H1 (cell line): ENCODE results near the gene GUCY2D. TPM values are rescaled to one million over a fixed set of nuclear protein-coding genes. Genes with fewer than 3 reads are reported as not detected.

Experiments used
- CTCF ChIA-PET: fragments of 300-600 bp; sonication (Branson Sonifier 250); formaldehyde crosslinking; loops from one replicate; lab custom pipeline; 2021; ENCODE audit not compliant: partially characterized antibody; lab: Charles Lee
- POLR2A ChIA-PET: fragments of 300-600 bp; sonication (Branson Sonifier 250); formaldehyde crosslinking; loops from one replicate; lab custom pipeline; 2021; ENCODE audit warnings: inconsistent platforms; ENCODE audit not compliant: partially characterized antibody; lab: Charles Lee
- DNase-seq, 2 experiments: peaks; one replicate each; pipeline versions ENCODE4 v3.0.0 to v3.0.0-alpha.2; 2010 to 2022; ENCODE audit warnings: low spot score in 2 of 2, low read depth in 1 of 2, mixed read lengths in 1 of 2
- FAIRE-seq: peaks from 2 replicates; lab custom pipeline; 2011; peaks lifted over from hg19 to GRCh38; lab: Jason Lieb, UNC
- H2AFZ ChIP-seq: 2 replicates; pipeline ENCODE4 v1.8.1; 2012; ENCODE audit warnings: low read length, inconsistent platforms
- H2AK5ac ChIP-seq: 2 replicates; pipeline ENCODE4 v1.6.1; 2013; ENCODE audit warnings: low read depth, low read length
- H2BK120ac ChIP-seq: replicated peaks from 2 replicates; pipeline ENCODE3; 2013; ENCODE audit warnings: low read depth, low read length, inconsistent platforms
- H2BK12ac ChIP-seq: 2 replicates; pipeline ENCODE4 v1.6.1; 2013; ENCODE audit warnings: low read depth, low read length
- H2BK15ac ChIP-seq: 2 replicates; pipeline ENCODE4 v1.6.1; 2013; ENCODE audit warnings: low read length
- H2BK20ac ChIP-seq: 2 replicates; pipeline ENCODE4 v1.6.1; 2013; ENCODE audit warnings: low read length
- H2BK5ac ChIP-seq: 2 replicates; pipeline ENCODE4 v1.6.1; 2013; ENCODE audit warnings: low read depth, low read length
- H3K14ac ChIP-seq: 2 replicates; pipeline ENCODE4 v1.6.1; 2013; ENCODE audit warnings: inconsistent platforms; ENCODE audit not compliant: insufficient read length
- H3K18ac ChIP-seq: 2 replicates; pipeline ENCODE4 v1.6.1; 2013; ENCODE audit warnings: low read length; ENCODE audit errors: extremely low read depth
- H3K23ac ChIP-seq: 2 replicates; pipeline ENCODE4 v1.6.1; 2013; ENCODE audit warnings: inconsistent platforms; ENCODE audit not compliant: insufficient read length
- H3K23me2 ChIP-seq: 2 replicates; pipeline ENCODE4 v1.6.1; 2013; ENCODE audit warnings: low read depth, low read length
- H3K27ac ChIP-seq: 2 replicates; pipeline ENCODE4 v1.6.1; 2011; ENCODE audit warnings: low read depth, low read length, inconsistent platforms
- H3K27me3 ChIP-seq, 4 experiments: replicated peaks in 1 of 4; 1 replicate in 1 of 4; 2 replicates in 3 of 4; pipeline versions ENCODE4 v1.6.1 to v1.8.1; 2011 to 2013; ENCODE audit warnings: low read length in 3 of 4, mild to moderate bottlenecking in 3 of 4, inconsistent platforms in 2 of 4, mixed read lengths in 2 of 4, moderate library complexity in 1 of 4; ENCODE audit not compliant: control insufficient read depth in 3 of 4, insufficient read depth in 3 of 4; ENCODE audit errors: extremely low read depth in 1 of 4
- H3K36me3 ChIP-seq, 4 experiments: 2 replicates each; pipeline versions ENCODE4 v1.6.1 to v1.8.1; 2011 to 2013; ENCODE audit warnings: mild to moderate bottlenecking in 4 of 4, low read length in 3 of 4, moderate library complexity in 2 of 4, control low read depth in 1 of 4, inconsistent platforms in 1 of 4; ENCODE audit not compliant: insufficient read depth in 4 of 4, control insufficient read depth in 2 of 4
- H3K4ac ChIP-seq: replicated peaks from 2 replicates; pipeline ENCODE3; 2013; ENCODE audit warnings: low read length, low read depth, mixed read lengths, inconsistent platforms; ENCODE audit not compliant: insufficient read length
- H3K4me1 ChIP-seq, 4 experiments: replicated peaks in 1 of 4; 1 replicate in 1 of 4; 2 replicates in 3 of 4; pipeline versions ENCODE4 v1.6.1 to v1.8.1; 2011 to 2013; ENCODE audit warnings: low read length in 3 of 4, inconsistent platforms in 2 of 4, mixed read lengths in 1 of 4; ENCODE audit not compliant: insufficient read depth in 4 of 4, control insufficient read depth in 3 of 4
- H3K4me2 ChIP-seq, 2 experiments: 2 replicates each; pipeline versions ENCODE4 v1.6.1 to v1.8.1; 2011 to 2013; ENCODE audit warnings: low read depth in 2 of 2, low read length in 2 of 2, control low read depth in 1 of 2, inconsistent platforms in 1 of 2, mild to moderate bottlenecking in 1 of 2; ENCODE audit not compliant: insufficient read depth in 1 of 2
- H3K4me3 ChIP-seq, 4 experiments: fragments of 200-600, 300-600 bp in 1 of 4; sonication (generic), shearing (Covaris generic), sonication (Bioruptor Twin) in 1 of 4; 2 replicates each; pipeline versions ENCODE4 v1.5.1 to v1.8.1; 2011 to 2016; ENCODE audit warnings: low read length in 4 of 4, low read depth in 3 of 4, control low read depth in 2 of 4, inconsistent platforms in 2 of 4, mild to moderate bottlenecking in 2 of 4, mixed read lengths in 1 of 4, moderate library complexity in 1 of 4; ENCODE audit not compliant: insufficient read depth in 2 of 4; ENCODE audit errors: extremely low read depth in 1 of 4
- H3K56ac ChIP-seq: replicated peaks from 2 replicates; pipeline ENCODE3; 2013; ENCODE audit warnings: low read depth, mild to moderate bottlenecking, mixed read lengths, low read length, inconsistent platforms; ENCODE audit not compliant: insufficient read length
- H3K79me1 ChIP-seq: 2 replicates; pipeline ENCODE4 v1.6.1; 2013; ENCODE audit warnings: low read depth, low read length, control low read depth
- H3K79me2 ChIP-seq, 2 experiments: 2 replicates each; pipeline versions ENCODE4 v1.6.1 to v1.8.1; 2012 to 2013; ENCODE audit warnings: low read length in 2 of 2, mild to moderate bottlenecking in 2 of 2, inconsistent platforms in 1 of 2; ENCODE audit not compliant: insufficient read depth in 2 of 2, control insufficient read depth in 1 of 2
- H3K9ac ChIP-seq, 4 experiments: replicated peaks in 1 of 4; 1 replicate in 1 of 4; 2 replicates in 3 of 4; pipeline versions ENCODE4 v1.6.1 to v1.8.1; 2011 to 2013; ENCODE audit warnings: low read depth in 3 of 4, low read length in 3 of 4, control low read depth in 2 of 4, mild to moderate bottlenecking in 2 of 4, moderate library complexity in 2 of 4, inconsistent platforms in 1 of 4; ENCODE audit errors: extremely low read depth in 1 of 4
- H3K9me3 ChIP-seq, 2 experiments: 2 replicates each; pipeline versions ENCODE4 v1.6.1 to v1.8.1; 2012 to 2013; ENCODE audit warnings: mild to moderate bottlenecking in 2 of 2, moderate library complexity in 2 of 2, control low read depth in 1 of 2, inconsistent platforms in 1 of 2, low read depth in 1 of 2, low read length in 1 of 2, mixed read lengths in 1 of 2; ENCODE audit not compliant: insufficient read depth in 2 of 2
- H4K20me1 ChIP-seq, 2 experiments: replicated peaks in 1 of 2; 2 replicates each; pipeline versions ENCODE3 to v1.8.1; 2011 to 2013; ENCODE audit warnings: inconsistent platforms in 2 of 2, low read length in 2 of 2, mild to moderate bottlenecking in 1 of 2; ENCODE audit not compliant: insufficient read depth in 2 of 2, control insufficient read depth in 1 of 2
- H4K5ac ChIP-seq: 2 replicates; pipeline ENCODE4 v1.6.1; 2013; ENCODE audit warnings: low read length, low read depth, mixed read lengths, inconsistent platforms; ENCODE audit not compliant: insufficient read length
- H4K8ac ChIP-seq: 2 replicates; pipeline ENCODE4 v1.8.0; 2013; ENCODE audit warnings: mild to moderate bottlenecking, moderate library complexity, low read length, inconsistent platforms; ENCODE audit not compliant: insufficient read depth; ENCODE audit errors: extremely low read depth
- H4K91ac ChIP-seq: replicated peaks from 2 replicates; pipeline ENCODE3; 2013; ENCODE audit warnings: low read length, mixed read lengths, inconsistent platforms; ENCODE audit not compliant: insufficient read length
- ASH2L ChIP-seq: fragments of 200-600, 300-600 bp; sonication (generic); IDR thresholded peaks from one replicate; pipeline ENCODE4 v1.7.1; 2017; ENCODE audit warnings: low read length
- CBX8 ChIP-seq: fragments of 300-800, 300-1000 bp; sonication (generic); IDR thresholded peaks from 2 replicates; pipeline ENCODE4 v1.7.1; 2016; ENCODE audit warnings: low read depth, low read length, borderline replicate concordance
- FOSL1 ChIP-seq: IDR thresholded peaks from 2 replicates; pipeline ENCODE4 v1.6.1; 2011; ENCODE audit warnings: mild to moderate bottlenecking, low read depth, low read length, moderate library complexity; ENCODE audit not compliant: insufficient read depth
- KDM4A ChIP-seq: IDR thresholded peaks from one replicate; pipeline ENCODE4 v1.7.1; 2012; ENCODE audit warnings: low read depth, mild to moderate bottlenecking, moderate library complexity, low read length, inconsistent platforms; ENCODE audit not compliant: severe bottlenecking
- RAD21 ChIP-seq, 2 experiments: IDR thresholded peaks in 1 of 2; conservative IDR thresholded peaks in 1 of 2; 2 replicates each; pipeline ENCODE4 v1.6.1; 2011; ENCODE audit warnings: low read depth in 2 of 2, low read length in 2 of 2, improper control_type of control experiment in 1 of 2, inconsistent platforms in 1 of 2, mild to moderate bottlenecking in 1 of 2, moderate library complexity in 1 of 2
- RFX5 ChIP-seq: IDR thresholded peaks from 2 replicates; pipeline ENCODE4 v1.6.1; 2011; ENCODE audit warnings: low read depth, low read length, improper control_type of control experiment, borderline replicate concordance
- SIN3A ChIP-seq, 2 experiments: IDR thresholded peaks in 1 of 2; conservative IDR thresholded peaks in 1 of 2; 2 replicates each; pipeline ENCODE4 v1.6.1; 2011 to 2012; ENCODE audit warnings: low read length in 2 of 2, improper control_type of control experiment in 1 of 2, low read depth in 1 of 2, mild to moderate bottlenecking in 1 of 2
- SRF ChIP-seq: IDR thresholded peaks from 2 replicates; pipeline ENCODE4 v1.6.1; 2011; ENCODE audit warnings: mild to moderate bottlenecking, low read depth, low read length, moderate library complexity
- TAF7 ChIP-seq: optimal IDR thresholded peaks from 2 replicates; pipeline ENCODE3; 2011; ENCODE audit warnings: low read depth, mild to moderate bottlenecking, inconsistent platforms, low read length, moderate library complexity, borderline replicate concordance
- TCF12 ChIP-seq: IDR thresholded peaks from 2 replicates; pipeline ENCODE4 v1.6.1; 2011; ENCODE audit warnings: low read depth, mild to moderate bottlenecking, low read length
- TEAD4 ChIP-seq: IDR thresholded peaks from 2 replicates; pipeline ENCODE4 v1.6.1; 2012; ENCODE audit warnings: low read depth, low read length, inconsistent platforms, mixed read lengths
- WGBS, 2 experiments: shearing (Covaris generic) in 1 of 2; methylation state at CpG; one replicate each; pipeline versions ENCODE4 v1.1.6 to v1.1.7; 2013 to 2015; ENCODE audit warnings: low lambda C conversion rate in 2 of 2, mixed read lengths in 2 of 2, inconsistent platforms in 1 of 2, low coverage in 1 of 2, missing lambda C conversion rate in 1 of 2; ENCODE audit not compliant: insufficient replicate concordance in 2 of 2, insufficient coverage in 1 of 2, insufficient read length in 1 of 2; ENCODE audit errors: extremely low coverage in 1 of 2, missing lambda C conversion rate in 1 of 2; 5-methylcytosine and 5-hydroxymethylcytosine counted together
- polyA plus RNA-seq, 7 experiments: library from polyadenylated mRNA; depleted of rRNA in 3 of 7; stranded (reverse) in 5 of 7; unstranded in 2 of 7; fragments of >200 nt in 5 of 7; fragments of 200-250 nt in 2 of 7; gene quantifications; 1 replicate in 5 of 7; 2 replicates in 1 of 7; 4 replicates in 1 of 7; pipeline versions ENCODE4 v1.2.1 to v1.2.3, GENCODE V29; 2011 to 2013; ENCODE audit warnings: missing spikeins in 2 of 7, mixed read lengths in 2 of 7
- total RNA-seq: library from RNA; stranded (reverse); fragmentation: NEBNext Ultra II Directional; extraction: Animal tissue kit (Norgen Biotek cat#: 25700); gene quantifications from 2 replicates; pipeline ENCODE4 v1.2.1, GENCODE V29; 2021
- TF ChIP-seq, protein P1 (sequence below): IDR thresholded peaks from 2 replicates; pipeline ENCODE4 v1.6.1; 2012; ENCODE audit warnings: inconsistent platforms
- TF ChIP-seq, protein P2 (sequence below): IDR thresholded peaks from 2 replicates; pipeline ENCODE4 v1.6.1; 2011; ENCODE audit warnings: low read depth, mild to moderate bottlenecking, low read length; ENCODE audit not compliant: insufficient read depth

The GUCY2D gene
- total and polyA plus RNA-seq, 2 of the 8 experiments (the other 6 are each of a cell fraction or from before 2014, with no cell fraction given) = 0.20 to 0.48 TPM

DNA sequence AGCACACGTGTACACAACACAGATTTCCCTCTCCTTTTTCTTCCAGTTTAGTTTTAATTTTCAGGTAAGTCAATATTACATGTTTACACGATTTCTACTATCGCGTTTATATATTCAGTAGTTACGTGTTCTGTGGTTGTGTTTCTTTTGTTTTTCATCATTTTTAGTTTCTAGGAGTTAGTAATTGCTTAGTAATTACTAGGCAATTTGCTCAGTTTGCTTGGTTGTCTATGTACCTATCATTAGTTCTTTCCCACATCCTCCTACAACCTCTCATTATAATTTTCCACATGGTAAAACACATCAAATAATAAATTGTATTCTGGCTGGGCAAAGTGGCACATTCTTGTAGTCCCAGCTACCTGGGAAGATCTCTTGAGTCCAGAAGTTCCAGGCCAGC, 24.6 kb upstream of the GUCY2D start:
- Histone ChIP-seq H3K56ac (no peak overlapping the region), H3K79me1 (no peaks in the 10 kb centered on the region), H3K27ac (no peak overlapping the region), H2AFZ (no peak overlapping the region), H2BK120ac (no peak overlapping the region), H2BK20ac (no peak overlapping the region), H3K4me2 (no peak overlapping the region), H2BK12ac (no peak overlapping the region), H3K27me3 (no peaks in the 10 kb centered on the region), H3K4ac (no peak overlapping the region), H3K23ac (no peak overlapping the region), H3K23me2 (no peaks in the 10 kb centered on the region), H3K9me3 (peaks cover 8% of the 10 kb centered on the region in 2 experiments; a peak in 3 of 4 replicates), H2AK5ac (no peak overlapping the region), H4K20me1 (no peaks in the 10 kb centered on the region), H4K8ac (no peak overlapping the region), H3K9ac (no peak overlapping the region), H3K18ac (no peak overlapping the region), H3K14ac (no peak overlapping the region), H3K79me2 (no peaks in the 10 kb centered on the region), H3K4me1 (no peaks in the 10 kb centered on the region), H2BK15ac (no peak overlapping the region), H3K36me3 (no peaks in the 10 kb centered on the region), H4K91ac (no peak overlapping the region), H2BK5ac (no peak overlapping the region), H4K5ac (no peak overlapping the region), H3K4me3 (no peak overlapping the region)
- DNase-seq = no peak
- no peak for FAIRE-seq
- ChIA-PET POLR2A (no interaction called here), CTCF (interaction anchor here (1.1 to 2.7 kb wide), 6 partner anchors 9 to 138 kb away, joined by 3 to 17 read pairs (median 4); partner anchors contain the start of gene GUCY2D)
- 81% methylated on average over 5 of the region's 5 CpGs; no CpG with 5 or more reads in 1 of the 2 experiments for WGBS, 2 experiments
- TF ChIP-seq ASH2L (no peak), FOSL1 (no peak), SRF (no peak), SIN3A (conservative IDR thresholded peaks at IDR 0.05 in 1 of 2, IDR thresholded peaks at IDR 0.05 in 1 of 2; ENCODE audit: low read depth in 1 of 2, low read length in 2 of 2) (no peak), CBX8 (no peak), TCF12 (no peak), TEAD4 (no peak), TAF7 (no peak), KDM4A (no peak), RFX5 (no peak), RAD21 (IDR thresholded peaks at IDR 0.05 in 1 of 2, conservative IDR thresholded peaks at IDR 0.05 in 1 of 2; ENCODE audit: low read depth in 2 of 2, low read length in 2 of 2) (no peak)
- TF ChIP-seq, protein P1, sequence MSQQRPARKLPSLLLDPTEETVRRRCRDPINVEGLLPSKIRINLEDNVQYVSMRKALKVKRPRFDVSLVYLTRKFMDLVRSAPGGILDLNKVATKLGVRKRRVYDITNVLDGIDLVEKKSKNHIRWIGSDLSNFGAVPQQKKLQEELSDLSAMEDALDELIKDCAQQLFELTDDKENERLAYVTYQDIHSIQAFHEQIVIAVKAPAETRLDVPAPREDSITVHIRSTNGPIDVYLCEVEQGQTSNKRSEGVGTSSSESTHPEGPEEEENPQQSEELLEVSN = no peak
- TF ChIP-seq, protein P2, sequence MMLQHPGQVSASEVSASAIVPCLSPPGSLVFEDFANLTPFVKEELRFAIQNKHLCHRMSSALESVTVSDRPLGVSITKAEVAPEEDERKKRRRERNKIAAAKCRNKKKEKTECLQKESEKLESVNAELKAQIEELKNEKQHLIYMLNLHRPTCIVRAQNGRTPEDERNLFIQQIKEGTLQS = no peak
